ENCODE data around the gene PMM1. TPM values are rescaled to one million over a fixed set of nuclear protein-coding genes. Genes with fewer than 3 reads are reported as not detected.

Gene PMM1
- total RNA-seq, 1 donor from 2014 or later = 15.1 TPM

- H3K36me3 Mint-ChIP-seq (ENCODE audit: low read depth) = peaks cover 68% of the 10 kb centered on the region
- H3K4me3 Mint-ChIP-seq = no peak overlapping the region
- intact Hi-C loops (cut with micrococcal nuclease) = no loop called here
- POLR2A ChIA-PET = interaction anchor here (0.6 kb wide), 1 partner anchor 63 kb away, joined by 4 read pairs; the partner anchor contains the start of gene SNU13
- no peak for TF ChIP-seq CTCF (IDR thresholded peaks at IDR 0.05)
- DNase-seq = no peak
- peaks cover 20% of the 10 kb centered on the region for H3K4me1 Mint-ChIP-seq
- no peaks in the 10 kb centered on the region for H3K27me3 Mint-ChIP-seq
- no peak for ATAC-seq (ENCODE audit: low read depth)
- CTCF ChIA-PET = no interaction called here
- H3K9me3 Mint-ChIP-seq = no peaks in the 10 kb centered on the region
- no peak overlapping the region for H3K27ac Mint-ChIP-seq
These were observed 35.9 kb upstream of the PMM1 start for GRCh38 chr22:41625577-41625976.

- ChIA-PET POLR2A (interaction anchor here (0.6 to 4.2 kb wide), 12 partner anchors 9 to 600 kb away, joined by 3 to 63 read pairs (median 4); partner anchors contain the start of genes PMM1, RANGAP1 and ZC3H7B), CTCF (interaction anchor here (3.0 kb wide), 1 partner anchor 78 kb away, joined by 9 read pairs; the partner anchor contains the start of gene POLR3H)
- Mint-ChIP-seq H3K9me3 (no peaks in the 10 kb centered on the region), H3K4me3 (peak overlapping the region; percentile 98), H3K4me1 (peaks cover 38% of the 10 kb centered on the region), H3K27me3 (no peaks in the 10 kb centered on the region), H3K36me3 (ENCODE audit: low read depth) (peaks cover 42% of the 10 kb centered on the region), H3K27ac (peak overlapping the region; percentile 98)
- ATAC-seq (ENCODE audit: low read depth) (no peak), DNase-seq (no peak)
- no peak for TF ChIP-seq CTCF (IDR thresholded peaks at IDR 0.05)
- intact Hi-C loops (cut with micrococcal nuclease) = loop anchor here (1.0 to 2.0 kb wide), 7 partner anchors 32 to 335 kb away; partner anchors contain the start of genes POLR3H, RANGAP1, SNU13 and TEF
These were observed 32.2 kb upstream of the PMM1 start for GRCh38 chr22:41621911-41622179.

GRCh38 chr22:41621099-41621910 is 31.7 kb upstream of the PMM1 start, which contains the start of gene XRCC6:
Gene XRCC6, plus strand, starts transcription at chr22:41621295. Its CDS starts 710 bp downstream, at chr22:41622005.
- H3K27ac Mint-ChIP-seq = peak within 1 kb of the TSS; percentile 98
- POLR2A ChIA-PET = interaction anchor here (0.5 to 4.2 kb wide), 38 partner anchors 8 to 993 kb away, joined by 3 to 63 read pairs (median 5); partner anchors contain the start of genes ACO2, CCDC134, CENPM and MEI1
- CTCF ChIA-PET = interaction anchor here (1.2 to 3.0 kb wide), 2 partner anchors 32 to 78 kb away, joined by 3 to 9 read pairs; partner anchors contain the start of genes PMM1 and POLR3H
- no peak for TF ChIP-seq CTCF (IDR thresholded peaks at IDR 0.05)
- peaks cover 38% of the 10 kb centered on the region for H3K4me1 Mint-ChIP-seq
- ATAC-seq (ENCODE audit: low read depth) (peak; percentile 92), DNase-seq (peak; percentile 99)
- H3K27me3 Mint-ChIP-seq = no peaks in the 10 kb centered on the region
- intact Hi-C loops (cut with micrococcal nuclease) = loop anchor here (1.0 to 2.0 kb wide), 7 partner anchors 31 to 335 kb away; partner anchors contain the start of genes POLR3H, RANGAP1, SNU13 and TEF
- H3K4me3 Mint-ChIP-seq = peak within 1 kb of the TSS; percentile 98
- no peaks in the 10 kb centered on the region for H3K9me3 Mint-ChIP-seq
- peaks cover 40% of the 10 kb centered on the region for H3K36me3 Mint-ChIP-seq (ENCODE audit: low read depth)

GRCh38 chr22:41620589-41621098 is 31.0 kb upstream of the PMM1 start, which contains the start of gene DESI1:
Gene DESI1, minus strand, starts transcription at chr22:41621043. Its CDS starts 204 bp downstream, at chr22:41620839.
- Mint-ChIP-seq H3K27ac (peak within 1 kb of the TSS; percentile 98), H3K27me3 (no peaks in the 10 kb centered on the region), H3K4me1 (peaks cover 38% of the 10 kb centered on the region), H3K4me3 (peak within 1 kb of the TSS; percentile 98), H3K36me3 (ENCODE audit: low read depth) (peaks cover 40% of the 10 kb centered on the region), H3K9me3 (no peaks in the 10 kb centered on the region)
- no peak for DNase-seq
- ChIA-PET POLR2A (interaction anchor here (0.5 to 4.2 kb wide), 34 partner anchors 10 to 994 kb away, joined by 3 to 63 read pairs (median 5); partner anchors contain the start of genes ACO2, CCDC134, CENPM and MEI1), CTCF (interaction anchor here (1.2 to 3.0 kb wide), 2 partner anchors 31 to 77 kb away, joined by 3 to 9 read pairs; partner anchors contain the start of genes PMM1 and POLR3H)
- peak; percentile 20 for ATAC-seq (ENCODE audit: low read depth)
- TF ChIP-seq CTCF (IDR thresholded peaks at IDR 0.05) = no peak
- intact Hi-C loops (cut with micrococcal nuclease) = loop anchor here (1.0 to 2.0 kb wide), 7 partner anchors 30 to 334 kb away; partner anchors contain the start of genes POLR3H, RANGAP1, SNU13 and TEF

Data from activated B cell treated with CpG ODN at 0.5 μM for 24 hours (primary cell).